Measurements from ENCODE around the gene MSLN.
A peak's percentile ranks its signal among the peaks of the same experiment; 100 is the strongest.

MSLN gene

DNA sequence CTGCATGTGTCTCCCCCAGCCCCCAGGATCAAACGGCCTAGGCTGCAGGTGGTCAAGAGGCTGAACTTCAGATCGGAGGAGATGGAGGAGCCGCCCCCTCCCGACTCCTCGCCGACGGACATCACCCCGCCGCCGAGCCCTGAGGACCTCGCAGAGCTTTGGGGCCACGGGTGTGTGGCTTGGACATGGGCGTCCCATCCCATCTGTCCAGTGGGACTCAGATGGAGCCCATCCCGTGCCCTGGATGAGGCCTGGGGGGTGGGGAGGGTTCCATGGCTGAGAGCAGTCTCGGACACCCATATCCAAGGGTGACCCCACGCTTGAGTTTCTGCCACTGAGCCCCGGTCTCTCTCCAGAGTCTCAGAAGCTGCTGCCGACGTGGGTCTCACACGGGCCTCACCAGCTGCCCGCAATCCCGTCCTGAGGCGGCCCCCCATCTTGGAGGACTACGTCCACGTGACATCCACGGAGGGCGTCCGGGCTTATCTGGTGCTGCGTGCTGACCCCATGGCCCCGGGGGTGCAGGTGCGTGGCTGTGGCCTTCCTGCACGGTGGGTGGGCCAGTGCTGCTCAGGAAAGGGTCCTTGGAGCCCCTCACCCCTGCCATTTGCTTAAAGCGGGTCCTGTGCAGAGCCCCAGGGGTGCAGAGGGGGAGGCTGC, 28.8 kb downstream of the MSLN start:
- TF ChIP-seq, protein P1, sequence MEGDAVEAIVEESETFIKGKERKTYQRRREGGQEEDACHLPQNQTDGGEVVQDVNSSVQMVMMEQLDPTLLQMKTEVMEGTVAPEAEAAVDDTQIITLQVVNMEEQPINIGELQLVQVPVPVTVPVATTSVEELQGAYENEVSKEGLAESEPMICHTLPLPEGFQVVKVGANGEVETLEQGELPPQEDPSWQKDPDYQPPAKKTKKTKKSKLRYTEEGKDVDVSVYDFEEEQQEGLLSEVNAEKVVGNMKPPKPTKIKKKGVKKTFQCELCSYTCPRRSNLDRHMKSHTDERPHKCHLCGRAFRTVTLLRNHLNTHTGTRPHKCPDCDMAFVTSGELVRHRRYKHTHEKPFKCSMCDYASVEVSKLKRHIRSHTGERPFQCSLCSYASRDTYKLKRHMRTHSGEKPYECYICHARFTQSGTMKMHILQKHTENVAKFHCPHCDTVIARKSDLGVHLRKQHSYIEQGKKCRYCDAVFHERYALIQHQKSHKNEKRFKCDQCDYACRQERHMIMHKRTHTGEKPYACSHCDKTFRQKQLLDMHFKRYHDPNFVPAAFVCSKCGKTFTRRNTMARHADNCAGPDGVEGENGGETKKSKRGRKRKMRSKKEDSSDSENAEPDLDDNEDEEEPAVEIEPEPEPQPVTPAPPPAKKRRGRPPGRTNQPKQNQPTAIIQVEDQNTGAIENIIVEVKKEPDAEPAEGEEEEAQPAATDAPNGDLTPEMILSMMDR (IDR thresholded peaks at IDR 0.05; ENCODE audit: insufficient read depth, low read depth, low read length, missing control alignments): no peak

GRCh38 chr16:790086-790485, 29.6 kb downstream of the MSLN start:
- TF ChIP-seq, protein P1 (IDR thresholded peaks at IDR 0.05; ENCODE audit: insufficient read depth, low read depth, low read length, missing control alignments): no peak
- no peak for DNase-seq (ENCODE audit: low read depth)
- no peak overlapping the region for H3K4me3 ChIP-seq (ENCODE audit: low read length)

More for the DNA sequence above, 28.8 kb downstream of the MSLN start:
- peak overlapping the region; percentile 71 for H3K4me3 ChIP-seq (ENCODE audit: low read length)
- no peak for DNase-seq (ENCODE audit: low read depth)

DNA sequence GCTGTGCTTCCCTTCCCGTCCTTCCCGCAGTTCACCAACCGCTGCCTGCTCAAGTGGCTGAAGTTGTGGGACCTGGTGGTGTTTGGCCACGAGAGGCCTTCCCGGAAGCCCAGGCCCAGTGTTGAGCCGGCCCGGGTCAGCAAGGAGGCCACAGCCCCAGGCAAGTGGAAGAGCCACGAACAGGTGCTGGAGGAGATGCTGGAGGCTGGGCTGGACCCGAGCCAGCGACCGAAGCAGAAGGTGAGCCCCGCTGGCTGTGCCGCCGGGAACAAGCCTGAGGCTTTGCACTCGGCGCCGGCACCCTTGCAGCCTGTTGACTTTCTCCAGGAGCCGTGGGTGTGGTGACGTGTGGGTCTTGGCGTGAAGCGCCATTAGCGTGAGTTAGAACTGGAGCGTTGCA, 30.6 kb downstream of the MSLN start:
- DNase-seq (ENCODE audit: low read depth): no peak
- TF ChIP-seq, protein P1 (IDR thresholded peaks at IDR 0.05; ENCODE audit: insufficient read depth, low read depth, low read length, missing control alignments): no peak
- no peak overlapping the region for H3K4me3 ChIP-seq (ENCODE audit: low read length)

DNA sequence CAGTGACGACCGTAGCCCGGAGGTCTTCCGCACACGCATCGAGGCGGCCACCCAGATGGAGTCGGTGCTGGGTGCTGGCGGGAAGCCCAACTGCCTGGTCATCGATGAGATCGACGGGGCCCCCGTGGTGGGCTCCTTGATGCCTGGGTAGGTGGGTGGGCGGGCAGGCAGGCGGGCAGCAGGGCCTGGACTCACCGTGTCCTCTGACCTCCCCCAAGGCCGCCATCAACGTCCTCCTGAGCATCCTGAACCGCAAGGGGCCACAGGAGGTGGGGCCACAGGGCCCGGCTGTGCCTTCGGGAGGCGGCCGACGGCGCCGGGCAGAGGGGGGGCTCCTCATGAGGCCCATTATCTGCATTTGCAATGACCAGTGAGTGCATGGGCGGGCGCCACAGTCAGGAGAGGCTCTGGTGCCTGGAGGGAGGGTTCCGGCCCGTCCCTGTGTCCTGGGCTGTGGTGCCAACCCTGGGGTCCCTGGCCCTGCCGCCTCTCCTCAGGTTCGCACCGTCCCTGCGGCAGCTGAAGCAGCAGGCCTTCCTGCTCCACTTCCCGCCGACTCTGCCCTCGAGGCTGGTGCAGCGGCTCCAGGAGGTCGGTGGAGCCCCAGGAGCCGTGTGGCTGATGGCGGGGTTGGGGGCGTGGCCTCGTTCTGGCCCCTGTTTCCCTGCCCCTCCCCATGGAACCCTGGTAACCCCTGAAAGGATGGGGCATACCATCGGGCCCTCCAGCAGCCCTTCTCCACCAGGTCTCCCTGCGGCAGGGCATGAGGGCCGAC, 31.9 kb downstream of the MSLN start:
- no peak overlapping the region for H3K4me3 ChIP-seq (ENCODE audit: low read length)

GRCh38 chr16:793414-793813, 32.9 kb downstream of the MSLN start:
- no peak for DNase-seq (ENCODE audit: low read depth)
- no peak overlapping the region for H3K4me3 ChIP-seq (ENCODE audit: low read length)
- TF ChIP-seq, protein P1 (IDR thresholded peaks at IDR 0.05; ENCODE audit: insufficient read depth, low read depth, low read length, missing control alignments): no peak

More for the DNA sequence above, 31.9 kb downstream of the MSLN start:
- DNase-seq (ENCODE audit: low read depth): no peak
- TF ChIP-seq, protein P1 (IDR thresholded peaks at IDR 0.05; ENCODE audit: insufficient read depth, low read depth, low read length, missing control alignments): no peak

DNA sequence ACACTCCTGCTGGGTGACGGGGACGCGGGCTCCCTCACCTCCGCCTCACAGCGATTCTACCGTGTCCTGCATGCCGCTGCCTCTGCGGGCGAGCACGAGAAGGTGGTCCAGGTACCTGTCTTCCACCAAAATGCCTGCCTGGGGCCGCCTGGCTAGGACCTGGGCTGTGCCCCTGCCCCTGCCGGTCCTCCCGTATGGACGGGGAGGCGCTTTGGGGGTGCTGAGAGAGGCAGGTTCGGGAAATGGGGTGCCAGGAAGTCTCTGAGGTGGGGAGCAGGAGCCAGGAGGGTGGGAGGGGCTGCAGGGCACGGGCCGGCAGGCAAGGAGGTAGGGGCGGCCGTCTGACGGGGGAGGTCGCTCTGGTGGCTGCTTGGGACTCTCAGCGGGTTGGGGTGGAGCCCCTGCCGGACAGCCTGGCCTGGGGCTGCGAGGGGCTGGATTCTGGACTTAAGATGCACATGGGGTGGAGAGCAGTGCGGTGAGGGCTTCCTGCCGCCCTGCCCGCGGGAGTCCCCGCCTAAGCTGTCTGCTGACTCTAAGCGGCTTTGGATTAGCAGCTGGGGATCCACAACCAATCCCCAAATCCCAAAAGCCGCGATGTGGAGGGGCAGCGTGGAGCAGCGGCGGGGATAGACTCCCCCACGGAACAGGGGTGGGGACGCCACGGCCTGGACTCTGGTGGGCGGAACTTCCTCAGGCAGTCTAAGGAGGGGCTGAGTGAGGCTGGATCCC, 33.7 kb downstream of the MSLN start:
- no peak for DNase-seq (ENCODE audit: low read depth)
- TF ChIP-seq, protein P1 (IDR thresholded peaks at IDR 0.05; ENCODE audit: insufficient read depth, low read depth, low read length, missing control alignments): no peak
- H3K4me3 ChIP-seq (ENCODE audit: low read length): no peak overlapping the region
